ENCODE measurements around the gene LRRK1. TPM values are rescaled to one million over a fixed set of nuclear protein-coding genes. Genes with fewer than 3 reads are reported as not detected.
"Not testable (repeated sequence)": the region's sequence is repeated elsewhere in the genome, so short reads cannot be mapped to it uniquely, and the experiment has no call there.

Gene LRRK1
- total RNA-seq, 1 donor from 2014 or later, result 2.3 TPM

DNA sequence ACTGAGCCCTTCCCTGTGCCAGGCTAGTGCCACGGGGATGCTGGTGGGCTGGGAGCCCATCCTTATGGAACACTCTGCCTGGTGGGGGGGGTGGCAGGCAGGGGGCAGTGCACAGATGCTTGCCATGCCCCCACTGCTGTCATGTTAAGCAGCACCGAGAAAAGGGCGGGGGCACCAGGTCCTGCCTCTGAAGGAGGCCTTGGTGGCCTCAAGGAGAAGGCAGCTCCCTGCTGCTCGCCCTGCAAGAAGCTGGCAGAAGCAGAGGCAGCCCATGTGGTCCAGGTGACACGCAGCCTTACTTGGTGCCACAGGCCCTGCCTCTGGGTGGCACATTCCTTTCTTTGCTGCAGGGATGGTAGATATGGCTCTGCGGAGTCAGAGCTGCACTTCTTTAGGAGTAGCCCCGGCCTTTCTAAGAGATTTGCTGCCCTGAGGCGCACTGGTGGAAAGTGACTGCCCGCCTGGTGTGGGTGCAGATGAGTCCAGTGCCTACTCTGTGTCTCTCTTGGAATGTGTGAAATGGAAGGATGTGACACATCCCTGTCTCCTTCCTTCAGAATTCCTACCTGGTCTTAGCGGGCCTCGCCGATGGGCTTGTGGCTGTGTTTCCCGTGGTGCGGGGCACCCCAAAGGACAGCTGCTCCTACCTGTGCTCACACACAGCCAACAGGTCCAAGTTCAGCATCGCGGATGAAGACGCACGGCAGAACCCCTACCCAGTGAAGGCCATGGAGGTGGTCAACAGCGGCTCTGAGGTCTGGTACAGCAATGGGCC is 145.8 kb downstream of the LRRK1 start:
- DNase-seq (ENCODE audit: low spot score) (no peak), ATAC-seq (no peak)

DNA sequence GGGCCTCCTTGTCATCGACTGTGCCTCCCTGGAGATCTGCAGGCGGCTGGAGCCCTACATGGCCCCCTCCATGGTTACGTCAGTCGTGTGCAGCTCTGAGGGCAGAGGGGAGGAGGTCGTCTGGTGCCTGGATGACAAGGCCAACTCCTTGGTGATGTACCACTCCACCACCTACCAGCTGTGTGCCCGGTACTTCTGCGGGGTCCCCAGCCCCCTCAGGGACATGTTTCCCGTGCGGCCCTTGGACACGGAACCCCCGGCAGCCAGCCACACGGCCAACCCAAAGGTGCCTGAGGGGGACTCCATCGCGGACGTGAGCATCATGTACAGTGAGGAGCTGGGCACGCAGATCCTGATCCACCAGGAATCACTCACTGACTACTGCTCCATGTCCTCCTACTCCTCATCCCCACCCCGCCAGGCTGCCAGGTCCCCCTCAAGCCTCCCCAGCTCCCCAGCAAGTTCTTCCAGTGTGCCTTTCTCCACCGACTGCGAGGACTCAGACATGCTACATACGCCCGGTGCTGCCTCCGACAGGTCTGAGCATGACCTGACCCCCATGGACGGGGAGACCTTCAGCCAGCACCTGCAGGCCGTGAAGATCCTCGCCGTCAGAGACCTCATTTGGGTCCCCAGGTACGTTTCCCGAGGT is 146.5 kb downstream of the LRRK1 start:
- ATAC-seq, result no peak
- DNase-seq (ENCODE audit: low spot score), result no peak

DNA sequence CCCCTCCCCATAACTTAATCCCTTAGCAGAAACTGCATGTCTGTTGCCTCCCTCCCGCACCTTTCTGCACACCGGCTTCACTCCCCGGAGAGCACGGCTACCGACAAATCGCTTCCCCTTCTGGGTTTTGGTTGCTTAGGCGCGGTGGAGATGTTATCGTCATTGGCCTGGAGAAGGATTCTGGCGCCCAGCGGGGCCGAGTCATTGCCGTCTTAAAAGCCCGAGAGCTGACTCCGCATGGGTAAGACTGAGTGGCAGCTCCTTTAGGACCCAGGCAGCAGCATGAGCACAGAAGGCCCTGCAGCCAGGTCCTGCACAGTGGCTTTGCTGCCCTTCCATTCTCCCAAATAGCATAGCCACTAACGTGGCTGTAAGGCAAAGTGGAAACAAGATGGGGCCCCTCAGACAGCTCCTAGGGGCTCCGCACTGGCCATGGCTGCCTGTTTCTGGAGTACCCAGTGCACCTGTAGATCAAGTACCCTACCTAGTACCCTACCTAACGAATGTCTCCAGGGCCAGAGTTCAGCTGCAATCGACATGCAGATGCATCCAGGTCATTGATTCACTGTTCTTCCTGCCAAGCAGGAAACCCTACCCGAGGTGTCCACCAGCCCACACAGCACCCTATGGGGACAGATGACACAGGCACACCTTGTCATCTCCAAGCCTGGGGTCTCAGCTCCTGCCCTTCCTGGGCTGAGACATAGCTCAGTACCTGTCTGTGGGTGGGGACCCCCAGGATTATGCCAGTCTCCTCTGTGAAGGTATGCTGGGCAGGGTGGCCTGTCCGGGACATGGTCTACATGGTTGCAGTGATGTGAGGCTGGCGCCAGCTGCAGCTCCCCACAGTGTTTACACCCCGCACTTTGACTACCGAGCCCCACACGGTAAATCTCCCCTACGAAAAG is 147.6 kb downstream of the LRRK1 start:
- no peak for ATAC-seq
- no peak for DNase-seq (ENCODE audit: low spot score)

DNA sequence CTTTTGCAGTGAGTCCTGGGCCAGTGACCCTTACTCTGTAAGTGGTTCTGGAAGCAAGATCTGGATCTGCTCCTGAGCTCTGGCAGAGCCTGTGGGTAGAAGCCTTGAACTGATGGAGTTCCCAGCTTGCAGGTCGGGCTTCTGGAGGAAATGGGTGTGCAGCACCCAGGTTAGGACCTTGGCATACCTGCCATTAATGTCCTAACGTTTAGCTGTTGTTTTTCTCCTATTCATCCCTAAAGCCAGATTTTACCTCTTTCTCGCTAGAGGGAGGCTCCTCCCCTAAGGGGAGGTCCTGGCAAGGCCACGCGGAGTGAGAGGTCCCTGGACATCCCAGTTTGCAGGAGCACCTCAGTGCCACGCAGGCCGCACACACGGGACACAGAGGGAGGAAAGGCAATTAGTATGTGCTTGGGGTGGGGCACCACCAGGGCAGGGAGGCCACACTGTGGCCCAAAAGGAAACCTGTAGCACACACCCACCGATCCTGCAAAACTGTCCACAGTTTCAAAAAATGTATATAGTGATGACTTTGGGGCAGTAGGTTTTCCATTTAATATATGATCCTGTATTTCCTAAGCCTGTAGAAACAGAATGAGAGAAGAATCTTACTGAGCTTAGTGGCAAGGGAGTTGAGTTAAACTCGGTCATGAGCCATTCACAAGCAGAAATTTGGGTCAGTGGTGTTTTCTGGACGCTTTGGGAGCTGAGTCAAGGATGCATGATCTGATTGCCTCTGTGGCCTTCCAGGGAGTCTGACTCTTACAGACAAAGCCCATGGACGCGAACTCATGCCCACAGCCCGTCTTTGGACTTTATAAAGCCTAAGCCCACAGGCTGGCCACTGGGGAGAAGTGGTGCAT is 148.7 kb downstream of the LRRK1 start:
- DNase-seq (ENCODE audit: low spot score) (no peak), ATAC-seq (no peak)

- ATAC-seq, result no peak
- no peak for DNase-seq (ENCODE audit: low spot score)
Measured at GRCh38 chr15:101068523-101068960, 149.4 kb downstream of the LRRK1 start.

DNA sequence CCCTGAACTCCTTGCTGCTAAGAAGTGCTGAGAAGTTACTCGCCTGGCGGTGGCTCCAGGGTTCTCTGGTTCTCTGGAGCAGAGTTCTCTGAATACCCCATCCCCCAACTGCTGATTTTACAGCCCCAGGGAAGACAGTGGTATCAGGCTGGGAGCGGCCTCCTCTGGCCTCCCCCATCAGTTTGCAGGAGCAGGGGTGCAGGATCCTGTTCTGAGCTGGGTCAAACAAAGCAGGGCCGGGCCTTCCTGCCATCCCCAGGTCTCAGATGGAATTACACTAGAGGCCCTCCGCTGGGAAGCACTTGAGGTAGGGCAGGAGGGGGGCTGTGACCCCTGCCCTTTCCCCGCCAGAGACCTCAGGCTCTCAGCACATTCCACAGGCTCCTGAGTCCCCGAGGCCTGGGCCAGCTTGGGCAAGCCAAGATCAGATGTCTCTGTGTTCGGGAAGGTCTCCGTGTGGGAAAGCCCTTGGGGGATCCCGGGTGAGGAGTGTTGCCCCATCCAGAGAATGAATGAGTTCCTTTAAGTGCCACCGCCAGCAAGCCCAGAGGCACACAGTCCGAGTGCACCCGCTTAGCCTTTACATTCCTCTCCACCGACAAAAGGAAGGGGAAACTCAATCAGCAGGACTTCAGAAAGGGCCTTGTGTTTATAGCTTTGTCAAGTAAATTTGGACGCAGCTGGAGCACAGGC is 149.9 kb downstream of the LRRK1 start:
- DNase-seq (ENCODE audit: low spot score) (no peak), ATAC-seq (no peak)

- ATAC-seq, result no peak
Measured at GRCh38 chr15:101069654-101069973, 150.5 kb downstream of the LRRK1 start.

DNA sequence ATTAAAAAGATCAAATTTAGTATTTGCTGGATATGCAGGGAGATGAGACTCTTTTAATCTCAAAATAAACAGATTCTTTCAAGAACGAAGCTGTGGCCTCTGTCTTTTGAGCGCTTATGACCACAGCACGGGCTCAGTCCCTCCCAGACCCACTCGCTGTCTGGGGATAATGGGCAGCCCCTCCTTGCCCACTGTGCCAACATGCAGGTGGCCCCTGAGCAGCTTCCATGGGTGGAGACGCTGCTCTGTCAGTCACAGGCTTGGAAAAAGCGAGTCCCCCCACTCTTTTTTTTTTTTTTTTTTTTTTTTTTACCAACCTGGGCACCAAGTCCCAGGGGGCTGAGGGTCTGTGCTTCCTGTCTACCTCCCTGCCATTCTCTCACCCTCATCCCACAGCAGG is 150.9 kb downstream of the LRRK1 start:
- DNase-seq (ENCODE audit: low spot score) (no peak), ATAC-seq (no peak)

More at GRCh38 chr15:101069654-101069973, 150.5 kb downstream of the LRRK1 start:
- no peak for DNase-seq (ENCODE audit: low spot score)

GRCh38 chr15:101070502-101071273 is 151.5 kb downstream of the LRRK1 start:
- ATAC-seq (peak; percentile 41), DNase-seq (ENCODE audit: low spot score) (no peak)

- DNase-seq (ENCODE audit: low spot score) (no peak), ATAC-seq (no peak)
Measured at GRCh38 chr15:101071651-101072050, 152.5 kb downstream of the LRRK1 start.

DNA sequence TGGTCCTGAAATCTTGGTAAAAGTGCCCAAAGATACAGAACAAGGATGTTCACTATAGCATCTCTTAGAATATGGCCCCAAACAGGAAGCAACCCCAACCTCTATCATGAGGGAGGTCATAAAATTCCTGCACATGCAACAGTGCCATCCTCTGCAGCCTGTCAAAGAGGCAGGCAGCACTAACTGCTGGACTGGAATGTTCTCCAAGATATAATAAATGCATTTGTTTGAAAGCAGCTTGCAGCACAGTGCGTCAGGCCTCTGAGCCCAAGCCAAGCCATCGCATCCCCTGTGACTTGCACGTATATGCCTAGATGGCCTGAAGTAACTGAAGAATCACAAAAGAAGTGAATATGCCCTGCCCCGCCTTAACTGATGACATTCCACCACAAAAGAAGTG is 153.1 kb downstream of the LRRK1 start:
- not testable (repeated sequence) for DNase-seq (ENCODE audit: low spot score); ATAC-seq

DNA sequence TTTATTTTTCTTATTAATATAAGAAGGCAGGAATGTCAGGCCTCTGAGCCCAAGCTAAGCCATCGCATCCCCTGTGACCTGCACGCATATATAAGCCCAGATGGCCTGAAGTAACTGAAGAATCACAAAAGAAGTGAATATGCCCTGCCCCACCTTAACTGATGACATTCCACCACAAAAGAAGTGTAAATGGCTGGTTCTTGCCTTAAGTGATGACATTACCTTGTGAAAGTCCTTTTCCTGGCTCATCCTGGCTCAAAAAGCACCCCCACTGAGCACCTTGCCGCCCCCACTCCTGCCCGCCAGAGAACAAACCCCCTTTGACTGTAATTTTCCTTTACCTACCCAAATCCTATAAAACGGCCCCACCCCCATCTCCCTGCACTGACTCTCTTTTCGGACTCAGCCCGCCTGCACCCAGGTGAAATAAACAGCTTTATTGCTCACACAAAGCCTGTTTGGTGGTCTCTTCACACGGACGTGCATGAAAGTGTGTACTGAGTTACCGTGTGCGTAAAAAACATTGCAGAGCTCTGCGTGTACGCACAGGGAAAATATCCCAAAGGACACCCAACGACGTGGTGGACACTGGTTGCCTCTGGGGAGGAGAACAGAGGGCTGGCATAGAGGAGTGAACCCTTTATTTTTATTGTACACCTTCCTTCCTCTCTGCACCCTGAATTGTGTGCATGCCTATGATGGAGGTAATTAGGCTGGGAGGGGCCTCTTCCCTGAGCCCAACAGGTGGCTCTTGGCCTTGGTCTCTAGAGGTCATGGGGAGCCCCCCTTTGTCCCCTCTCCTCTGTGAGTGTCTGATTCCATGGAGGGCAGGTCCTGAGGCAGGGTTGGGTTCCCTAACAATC is 158.9 kb downstream of the LRRK1 start:
- not testable (repeated sequence) for ATAC-seq; DNase-seq (ENCODE audit: low spot score)

GRCh38 chr15:101078669-101079323 is 159.6 kb downstream of the LRRK1 start:
- no peak for ATAC-seq
- no peak for DNase-seq (ENCODE audit: low spot score)

DNA sequence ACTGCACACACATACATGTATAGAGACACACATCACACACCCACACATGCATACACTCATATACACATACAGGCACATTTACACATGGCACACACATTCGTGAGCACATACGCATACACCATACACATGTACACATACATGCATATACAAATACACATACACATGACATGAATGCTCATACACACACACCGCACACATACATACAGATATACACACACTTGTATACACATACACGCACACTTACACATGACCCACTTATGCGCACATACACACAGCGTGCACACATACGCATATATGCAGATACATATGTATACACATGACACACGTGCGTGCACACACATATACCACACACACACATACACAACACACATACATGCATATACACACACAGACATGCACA is 162.7 kb downstream of the LRRK1 start:
- DNase-seq (ENCODE audit: low spot score), result no peak
- no peak for ATAC-seq

- no peak for ATAC-seq
- DNase-seq (ENCODE audit: low spot score), result no peak
Measured at GRCh38 chr15:101083336-101084045, 164.3 kb downstream of the LRRK1 start.

DNA sequence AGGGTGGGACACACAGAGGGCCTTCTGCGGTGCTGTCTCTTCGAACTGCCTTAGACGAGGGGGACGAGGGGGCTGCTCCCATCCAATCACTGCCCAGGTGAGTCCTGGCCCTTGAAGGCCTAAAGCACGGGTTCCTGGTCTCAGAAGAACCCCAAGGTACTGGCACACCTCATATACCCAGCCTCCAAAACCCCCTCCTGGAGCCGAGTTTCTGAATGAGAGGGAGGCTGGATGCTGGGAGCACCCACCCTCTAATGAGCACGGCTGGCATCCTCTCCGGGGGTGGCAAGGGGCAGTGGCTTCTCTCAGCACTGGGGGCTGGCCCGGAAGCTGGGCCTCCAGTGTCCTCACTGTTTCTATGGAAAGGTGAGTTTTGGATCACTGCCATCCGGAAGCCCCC is 165.6 kb downstream of the LRRK1 start:
- DNase-seq (ENCODE audit: low spot score), result no peak
- ATAC-seq, result no peak

GRCh38 chr15:101085311-101085700 is 166.1 kb downstream of the LRRK1 start:
- DNase-seq (ENCODE audit: low spot score) (no peak), ATAC-seq (no peak)
